Muscle layer of colon (tissue), 2 donors: Measurements from ENCODE around the gene ZMIZ1.

Experiments used
- H3K27ac ChIP-seq: one replicate; pipeline ENCODE4 v1.7.0; 2013; ENCODE audit warnings: low read depth, mild to moderate bottlenecking, low read length, moderate library complexity
- H3K27me3 ChIP-seq, 2 donors: one replicate each; pipeline ENCODE4 v1.7.0; 2013; ENCODE audit warnings: low read length in 2 of 2, mild to moderate bottlenecking in 2 of 2; ENCODE audit not compliant: insufficient read depth in 2 of 2, control insufficient read depth in 1 of 2
- H3K36me3 ChIP-seq: one replicate; pipeline ENCODE4 v1.7.0; 2013; ENCODE audit warnings: mild to moderate bottlenecking, low read length; ENCODE audit not compliant: insufficient read depth
- H3K4me1 ChIP-seq: one replicate; pipeline ENCODE4 v1.7.0; 2013; ENCODE audit warnings: mild to moderate bottlenecking, low read length; ENCODE audit not compliant: insufficient read depth
- H3K4me3 ChIP-seq, 2 donors: one replicate each; pipeline ENCODE4 v1.7.0; 2013; ENCODE audit warnings: low read length in 2 of 2, low read depth in 1 of 2, mild to moderate bottlenecking in 1 of 2, moderate library complexity in 1 of 2
- H3K9ac ChIP-seq: one replicate; pipeline ENCODE4 v1.7.0; 2013; ENCODE audit warnings: low read length
- H3K9me3 ChIP-seq: one replicate; pipeline ENCODE4 v1.7.0; 2013; ENCODE audit warnings: mild to moderate bottlenecking, low read length
- donor health status: abdominal sarcoma.
- donor health status: Adenocarcinoma of cecum.

Gene ZMIZ1

GRCh38 chr10:79055100-79055782 lies 13.5 kb upstream of the ZMIZ1 start:
- H3K9me3 ChIP-seq: no peaks in the 10 kb centered on the region
- H3K36me3 ChIP-seq: no peaks in the 10 kb centered on the region
- H3K27ac ChIP-seq: no peak overlapping the region
- H3K27me3 ChIP-seq: no peaks in the 10 kb centered on the region
- H3K9ac ChIP-seq: no peak overlapping the region
- H3K4me3 ChIP-seq: no peak overlapping the region
- H3K4me1 ChIP-seq: peaks cover 10% of the 10 kb centered on the region

- Histone ChIP-seq H3K36me3 (no peaks in the 10 kb centered on the region), H3K9ac (no peak overlapping the region), H3K9me3 (no peaks in the 10 kb centered on the region), H3K4me1 (peaks cover 10% of the 10 kb centered on the region), H3K4me3 (no peak overlapping the region), H3K27me3 (no peaks in the 10 kb centered on the region), H3K27ac (no peak overlapping the region)
These were observed 12.9 kb upstream of the ZMIZ1 start for GRCh38 chr10:79055892-79056291.

- no peaks in the 10 kb centered on the region for H3K27me3 ChIP-seq
- no peak overlapping the region for H3K27ac ChIP-seq
- H3K9ac ChIP-seq: no peak overlapping the region
- H3K4me1 ChIP-seq: peaks cover 10% of the 10 kb centered on the region
- H3K9me3 ChIP-seq: no peaks in the 10 kb centered on the region
- no peaks in the 10 kb centered on the region for H3K36me3 ChIP-seq
- no peak overlapping the region for H3K4me3 ChIP-seq
These were observed 12.4 kb upstream of the ZMIZ1 start for GRCh38 chr10:79056361-79056735.

GRCh38 chr10:79056736-79057391 lies 11.9 kb upstream of the ZMIZ1 start:
- Histone ChIP-seq H3K4me3 (no peak overlapping the region), H3K27ac (no peak overlapping the region), H3K9ac (no peak overlapping the region), H3K4me1 (peaks cover 10% of the 10 kb centered on the region), H3K27me3 (no peaks in the 10 kb centered on the region), H3K36me3 (no peaks in the 10 kb centered on the region), H3K9me3 (no peaks in the 10 kb centered on the region)

- peaks cover 10% of the 10 kb centered on the region for H3K4me1 ChIP-seq
- no peaks in the 10 kb centered on the region for H3K9me3 ChIP-seq
- no peaks in the 10 kb centered on the region for H3K27me3 ChIP-seq
- no peak overlapping the region for H3K27ac ChIP-seq
- no peaks in the 10 kb centered on the region for H3K36me3 ChIP-seq
- no peak overlapping the region for H3K9ac ChIP-seq
- H3K4me3 ChIP-seq: no peak overlapping the region
These were observed 11.1 kb upstream of the ZMIZ1 start for GRCh38 chr10:79057481-79058275.

- no peak overlapping the region for H3K27ac ChIP-seq
- no peak overlapping the region for H3K4me3 ChIP-seq
- no peaks in the 10 kb centered on the region for H3K27me3 ChIP-seq
- H3K4me1 ChIP-seq: peaks cover 10% of the 10 kb centered on the region
- no peaks in the 10 kb centered on the region for H3K9me3 ChIP-seq
- no peak overlapping the region for H3K9ac ChIP-seq
- H3K36me3 ChIP-seq: no peaks in the 10 kb centered on the region
These were observed 9.6 kb upstream of the ZMIZ1 start for GRCh38 chr10:79058899-79059841.

- H3K27me3 ChIP-seq: no peaks in the 10 kb centered on the region
- H3K9me3 ChIP-seq: no peaks in the 10 kb centered on the region
- H3K4me1 ChIP-seq: peaks cover 10% of the 10 kb centered on the region
- H3K27ac ChIP-seq: no peak overlapping the region
- no peaks in the 10 kb centered on the region for H3K36me3 ChIP-seq
- H3K9ac ChIP-seq: no peak overlapping the region
- H3K4me3 ChIP-seq: no peak overlapping the region
These were observed 8.8 kb upstream of the ZMIZ1 start for GRCh38 chr10:79059859-79060379.

- no peak overlapping the region for H3K4me3 ChIP-seq
- H3K36me3 ChIP-seq: no peaks in the 10 kb centered on the region
- H3K4me1 ChIP-seq: peaks cover 10% of the 10 kb centered on the region
- H3K27ac ChIP-seq: no peak overlapping the region
- H3K9ac ChIP-seq: no peak overlapping the region
- no peaks in the 10 kb centered on the region for H3K27me3 ChIP-seq
- H3K9me3 ChIP-seq: no peaks in the 10 kb centered on the region
These were observed 8.0 kb upstream of the ZMIZ1 start for GRCh38 chr10:79060641-79061255.

- Histone ChIP-seq H3K9ac (no peak overlapping the region), H3K4me3 (no peak overlapping the region), H3K9me3 (no peaks in the 10 kb centered on the region), H3K27me3 (no peaks in the 10 kb centered on the region), H3K36me3 (no peaks in the 10 kb centered on the region), H3K4me1 (peaks cover 16% of the 10 kb centered on the region), H3K27ac (no peak overlapping the region)
These were observed 7.1 kb upstream of the ZMIZ1 start for GRCh38 chr10:79061441-79062315.

- Histone ChIP-seq H3K4me1 (peaks cover 16% of the 10 kb centered on the region), H3K9me3 (no peaks in the 10 kb centered on the region), H3K9ac (no peak overlapping the region), H3K27ac (no peak overlapping the region), H3K27me3 (no peaks in the 10 kb centered on the region), H3K4me3 (no peak overlapping the region), H3K36me3 (no peaks in the 10 kb centered on the region)
These were observed 5.7 kb upstream of the ZMIZ1 start for GRCh38 chr10:79063071-79063491.
